GM19025 (cell line): Measurements from ENCODE around the gene ZNF346.

Source experiments
- ATAC-seq: cut with Tn5 transposase; IDR thresholded peaks from one replicate; pipeline ENCODE4 v1.9.1; 2021; ENCODE audit warnings: mild to moderate bottlenecking, low read depth, moderate library complexity; ENCODE audit not compliant: unreplicated experiment

The ZNF346 gene

GRCh38 chr5:177092178-177093081 lies 69.9 kb downstream of the ZNF346 start:
- ATAC-seq: no peak

- ATAC-seq: no peak
Observed at GRCh38 chr5:177093082-177093712, 70.7 kb downstream of the ZNF346 start.

GRCh38 chr5:177093803-177094202 lies 71.3 kb downstream of the ZNF346 start:
- no peak for ATAC-seq

- ATAC-seq: no peak
Observed at GRCh38 chr5:177094224-177095087, 72.0 kb downstream of the ZNF346 start.

- no peak for ATAC-seq
Observed at GRCh38 chr5:177095088-177095669, 72.7 kb downstream of the ZNF346 start.

- ATAC-seq: no peak
Observed at GRCh38 chr5:177096162-177097015, 73.9 kb downstream of the ZNF346 start.

- ATAC-seq: no peak
Observed at GRCh38 chr5:177097016-177097985, 74.8 kb downstream of the ZNF346 start.

GRCh38 chr5:177098120-177098469 lies 75.6 kb downstream of the ZNF346 start:
- no peak for ATAC-seq

- ATAC-seq: no peak
Observed at GRCh38 chr5:177098470-177099141, 76.1 kb downstream of the ZNF346 start.

GRCh38 chr5:177099422-177100093 lies 77.1 kb downstream of the ZNF346 start:
- ATAC-seq: no peak

GRCh38 chr5:177100714-177101121 lies 78.2 kb downstream of the ZNF346 start:
- no peak for ATAC-seq

- ATAC-seq: no peak
Observed at GRCh38 chr5:177103523-177104253, 81.2 kb downstream of the ZNF346 start.

- ATAC-seq: no peak
Observed at GRCh38 chr5:177105691-177106476, 83.4 kb downstream of the ZNF346 start.

- ATAC-seq: no peak
Observed at GRCh38 chr5:177107159-177107558, 84.7 kb downstream of the ZNF346 start.

GRCh38 chr5:177109810-177110209 lies 87.3 kb downstream of the ZNF346 start:
- no peak for ATAC-seq
